Endothelial cell of umbilical vein (primary cell): Measurements from ENCODE around the gene LCN12. TPM values are rescaled to one million over a fixed set of nuclear protein-coding genes. Genes with fewer than 3 reads are reported as not detected.

ENCODE experiments used
- BruUV-seq: library from RNA; stranded (reverse); fragments of 400-500 nt; replicated peaks from 2 replicates; lab custom pipeline; 2021; lab: Mats Ljungman, UMichigan
- CTCF ChIA-PET: fragments of 300-600, 350-600 bp; sonication (Branson Sonifier 250); formaldehyde crosslinking; loops from one replicate; lab custom pipeline; 2021; ENCODE audit warnings: antibody characterized with exemption, inconsistent platforms; lab: Charles Lee
- POLR2A ChIA-PET: fragments of 300-600, 350-600 bp; sonication (Branson Sonifier 250); formaldehyde crosslinking; loops from one replicate; lab custom pipeline; 2021; ENCODE audit warnings: antibody characterized with exemption, inconsistent platforms; lab: Charles Lee
- DNase-seq: peaks from one replicate; pipeline ENCODE4 v3.0.0-alpha.2; 2011; ENCODE audit warnings: low read depth, low spot score
- FAIRE-seq: peaks from 2 replicates; lab custom pipeline; 2011; peaks lifted over from hg19 to GRCh38; lab: Jason Lieb, UNC
- H2AFZ ChIP-seq: 2 replicates; pipeline ENCODE4 v1.6.0; 2012; ENCODE audit warnings: low read depth, low read length, control low read depth, inconsistent platforms
- H3K27ac ChIP-seq: 2 replicates; pipeline ENCODE4 v1.5.1; 2011; ENCODE audit warnings: low read depth, mild to moderate bottlenecking, control low read depth, low read length, moderate library complexity; ENCODE audit not compliant: insufficient read depth
- H3K27me3 ChIP-seq, 2 experiments: 2 replicates each; pipeline versions ENCODE4 v1.6.0 to v1.6.1; 2011; ENCODE audit warnings: low read length in 2 of 2, mixed read lengths in 1 of 2; ENCODE audit not compliant: control insufficient read depth in 2 of 2, insufficient read depth in 2 of 2
- H3K36me3 ChIP-seq, 2 experiments: 2 replicates in 1 of 2; 3 replicates in 1 of 2; pipeline ENCODE4 v1.5.1; 2011; ENCODE audit warnings: low read length in 2 of 2, mild to moderate bottlenecking in 1 of 2, moderate library complexity in 1 of 2; ENCODE audit not compliant: control insufficient read depth in 2 of 2, insufficient read depth in 2 of 2; ENCODE audit errors: extremely low read depth in 1 of 2
- H3K4me1 ChIP-seq: 3 replicates; pipeline ENCODE4 v1.5.1; 2011; ENCODE audit warnings: mild to moderate bottlenecking, low read length; ENCODE audit not compliant: control insufficient read depth, insufficient read depth; ENCODE audit errors: extremely low read depth
- H3K4me2 ChIP-seq: 2 replicates; pipeline ENCODE4 v1.6.1; 2011; ENCODE audit warnings: low read length, control low read depth, mixed read lengths; ENCODE audit not compliant: insufficient read depth
- H3K4me3 ChIP-seq, 3 experiments: fragments of 200-600 bp in 1 of 3; sonication (generic), shearing (Covaris generic) in 1 of 3; replicated peaks in 1 of 3; 2 replicates each; pipeline ENCODE4 v1.5.1; 2011 to 2016; ENCODE audit warnings: control low read depth in 3 of 3, low read length in 3 of 3, mild to moderate bottlenecking in 2 of 3, inconsistent platforms in 1 of 3, low read depth in 1 of 3, moderate library complexity in 1 of 3; ENCODE audit not compliant: insufficient read depth in 1 of 3
- H3K79me2 ChIP-seq: 2 replicates; pipeline ENCODE4 v1.6.0; 2012; ENCODE audit warnings: low read length, inconsistent platforms; ENCODE audit not compliant: control insufficient read depth, insufficient read depth
- H3K9ac ChIP-seq: replicated peaks from 2 replicates; pipeline ENCODE3; 2011; ENCODE audit warnings: low read length, control low read depth; ENCODE audit not compliant: insufficient read depth; ENCODE audit errors: extremely low read depth
- H3K9me1 ChIP-seq: replicated peaks from 3 replicates; pipeline ENCODE4 v1.6.0; 2011; ENCODE audit warnings: mild to moderate bottlenecking, low read length; ENCODE audit not compliant: control insufficient read depth, insufficient read depth; ENCODE audit errors: extremely low read depth
- H3K9me3 ChIP-seq: replicated peaks from 2 replicates; pipeline ENCODE4 v1.5.1; 2012; ENCODE audit warnings: low read length, inconsistent platforms; ENCODE audit not compliant: control insufficient read depth, insufficient read depth
- H4K20me1 ChIP-seq: replicated peaks from 2 replicates; pipeline ENCODE3; 2011; ENCODE audit warnings: mild to moderate bottlenecking, low read length; ENCODE audit not compliant: control insufficient read depth, insufficient read depth; ENCODE audit errors: extremely low read depth
- CTCF ChIP-seq, 2 donors: IDR thresholded peaks; 1 replicate in 1 of 2; 2 replicates in 1 of 2; pipeline ENCODE4 v1.5.1; 2011; ENCODE audit warnings: low read length in 2 of 2, mild to moderate bottlenecking in 2 of 2, moderate library complexity in 2 of 2, control low read depth in 1 of 2, inconsistent platforms in 1 of 2, low read depth in 1 of 2; ENCODE audit not compliant: insufficient read depth in 1 of 2; ENCODE audit errors: extremely low read depth in 1 of 2
- EZH2 ChIP-seq: IDR thresholded peaks from 2 replicates; pipeline ENCODE4 v1.6.1; 2012; ENCODE audit warnings: borderline replicate concordance, low read depth, mild to moderate bottlenecking, moderate library complexity, low read length, inconsistent platforms; ENCODE audit not compliant: severe bottlenecking
- FOS ChIP-seq: IDR thresholded peaks from 2 replicates; pipeline ENCODE4 v1.6.1; 2011; ENCODE audit warnings: mild to moderate bottlenecking, low read length, moderate library complexity, borderline replicate concordance; ENCODE audit not compliant: insufficient read depth
- GATA2 ChIP-seq: IDR thresholded peaks from 2 replicates; pipeline ENCODE4 v1.7.0; 2011; ENCODE audit warnings: low read depth, mild to moderate bottlenecking, moderate library complexity, mixed read lengths, low read length; ENCODE audit not compliant: insufficient read length, insufficient read depth
- JUN ChIP-seq: IDR thresholded peaks from 2 replicates; pipeline ENCODE4 v1.6.1; 2011; ENCODE audit warnings: borderline replicate concordance, low read depth; ENCODE audit not compliant: insufficient read length, insufficient read depth
- MAX ChIP-seq: IDR thresholded peaks from 2 replicates; pipeline ENCODE4 v1.6.1; 2011; ENCODE audit not compliant: insufficient read depth, insufficient read length
- MYC ChIP-seq: IDR thresholded peaks from one replicate; pipeline ENCODE4 v1.6.1; 2011; ENCODE audit warnings: mild to moderate bottlenecking, low read depth, low read length
- POLR2A ChIP-seq: IDR thresholded peaks from 2 replicates; pipeline ENCODE4 v1.6.1; 2012; ENCODE audit warnings: low read depth, mild to moderate bottlenecking, control low read depth, low read length
- POLR2AphosphoS5 ChIP-seq: IDR thresholded peaks from 2 replicates; pipeline ENCODE4 v1.6.1; 2012; ENCODE audit warnings: low read depth, mild to moderate bottlenecking, control low read depth, low read length, moderate library complexity; ENCODE audit not compliant: insufficient read depth
- dilution Hi-C: fragments of 300-500 bp; cut with MboI; formaldehyde crosslinking; loops from one replicate; pipeline ENCODE4 v1.15.0; 2019; ENCODE audit warnings: low sequenced_read_pairs; ENCODE audit not compliant: extremely low pct_ligation_motif_present
- intact Hi-C: fragments of 100-400 bp; cut with micrococcal nuclease; formaldehyde crosslinking; loops from one replicate; pipeline ENCODE4 v1.10.0; 2022
- polyA plus RNA-seq, 4 experiments: library from polyadenylated mRNA; depleted of rRNA in 3 of 4; stranded (reverse) in 3 of 4; unstranded in 1 of 4; fragments of >200 nt; gene quantifications; 2 replicates each; pipeline versions ENCODE4 v1.2.1 to v1.2.3, GENCODE V29; 2011 to 2012; ENCODE audit warnings: missing spikeins in 1 of 4
- total RNA-seq: library from RNA; stranded (reverse); gene quantifications from 2 replicates; pipeline ENCODE4 v1.2.3, GENCODE V29; 2021

Gene LCN12
- total and polyA plus RNA-seq, 2 donors (not counting 3 experiments of a cell fraction or from before 2014, with no cell fraction given), result 0.35 to 0.52 TPM

GRCh38 chr9:136969774-136970173 lies 17.7 kb downstream of the LCN12 start:
- no peak for TF ChIP-seq EZH2
- TF ChIP-seq JUN, result no peak
- no peak for TF ChIP-seq POLR2AphosphoS5
- no peak for TF ChIP-seq FOS
- TF ChIP-seq CTCF (IDR thresholded peaks at IDR 0.05; ENCODE audit: extremely low read depth in 1 of 2, insufficient read depth in 1 of 2, low read depth in 1 of 2, low read length in 2 of 2), result no peak
- no peak for TF ChIP-seq MAX
- no peak for TF ChIP-seq POLR2A
- no peak for TF ChIP-seq MYC
- TF ChIP-seq GATA2, result no peak
- Histone ChIP-seq H3K27me3 (no peaks in the 10 kb centered on the region), H3K27ac (no peak overlapping the region), H3K9ac (no peak overlapping the region), H3K4me1 (no peaks in the 10 kb centered on the region), H3K4me3 (no peak overlapping the region), H3K9me3 (no peaks in the 10 kb centered on the region), H3K79me2 (no peaks in the 10 kb centered on the region), H3K4me2 (no peak overlapping the region), H3K9me1 (no peaks in the 10 kb centered on the region), H4K20me1 (no peaks in the 10 kb centered on the region), H3K36me3 (no peaks in the 10 kb centered on the region), H2AFZ (no peak overlapping the region)
- POLR2A ChIA-PET, result no interaction called here
- BruUV-seq, result no TSS peak
- dilution Hi-C loops (no loop called here), intact Hi-C loops (no loop called here)
- FAIRE-seq, result no peak
- DNase-seq, result no peak
- CTCF ChIA-PET, result interaction anchor here (1.3 kb wide), 1 partner anchor 60 kb away, joined by 3 read pairs; no protein-coding TSS in a partner anchor
